HG03060 (cell line): ENCODE results near the gene TXN2.
"Not testable (repeated sequence)": the region's sequence is repeated elsewhere in the genome, so short reads cannot be mapped to it uniquely, and the experiment has no call there.

Source experiments
- ATAC-seq: cut with Tn5 transposase; IDR thresholded peaks from one replicate; pipeline ENCODE4 v1.9.1; 2021; ENCODE audit warnings: low read depth, moderate number of reproducible peaks; ENCODE audit not compliant: unreplicated experiment

The TXN2 gene

DNA sequence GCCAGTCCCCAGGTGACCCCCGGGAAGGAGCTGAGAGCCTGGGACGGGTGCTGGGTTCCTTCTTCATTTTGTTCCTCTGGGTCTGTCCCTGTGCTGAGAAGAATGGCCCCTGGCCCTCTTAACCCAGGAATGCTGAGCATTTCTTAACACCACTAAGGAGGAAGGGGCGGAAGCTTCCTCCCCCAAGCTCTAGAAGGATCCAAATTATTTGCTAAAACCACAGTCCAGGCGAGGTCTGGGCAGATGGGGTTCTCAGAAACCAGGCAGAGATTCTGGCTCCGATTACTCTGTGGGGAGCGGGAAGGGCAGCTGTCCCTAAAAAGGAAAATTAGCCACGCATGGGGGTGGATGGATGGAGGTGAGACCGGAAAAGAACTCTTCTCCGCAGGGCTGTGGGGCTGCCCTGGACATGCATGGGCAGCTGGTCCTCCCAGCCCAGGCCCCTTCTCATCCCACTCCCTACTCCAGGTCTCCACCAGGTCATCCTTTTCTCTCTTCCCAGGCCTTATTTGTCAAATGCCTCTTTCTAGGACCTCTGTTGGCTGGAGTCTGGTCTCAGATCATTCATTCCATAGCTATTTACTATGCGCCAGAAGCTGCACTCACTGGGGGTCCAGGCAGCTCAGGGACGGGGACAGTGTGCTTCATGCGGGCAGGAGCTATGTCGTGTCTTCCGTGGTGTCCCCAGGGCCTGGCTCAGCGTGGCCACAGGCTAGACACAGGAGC is 48.7 kb downstream of the TXN2 start:
- ATAC-seq: no peak

DNA sequence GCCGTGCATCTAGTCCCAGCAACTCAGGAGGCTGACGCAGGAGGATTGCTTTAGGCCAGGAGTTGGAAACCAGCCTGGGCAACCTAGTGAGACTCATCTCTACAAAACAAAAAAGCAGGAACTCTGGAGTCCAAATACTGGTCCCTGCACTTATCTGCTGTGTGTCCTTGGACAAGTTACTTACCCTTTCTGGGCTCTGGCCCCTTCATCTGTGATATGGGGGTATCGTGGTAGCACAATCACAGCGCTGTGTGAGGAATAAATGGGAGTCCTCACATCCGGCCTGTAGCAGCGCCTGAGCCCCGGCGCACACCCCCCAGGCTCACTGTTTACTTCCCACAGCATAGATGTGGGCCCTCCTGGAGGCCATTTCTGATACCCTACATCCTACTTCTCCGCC is 49.5 kb downstream of the TXN2 start:
- ATAC-seq: no peak

DNA sequence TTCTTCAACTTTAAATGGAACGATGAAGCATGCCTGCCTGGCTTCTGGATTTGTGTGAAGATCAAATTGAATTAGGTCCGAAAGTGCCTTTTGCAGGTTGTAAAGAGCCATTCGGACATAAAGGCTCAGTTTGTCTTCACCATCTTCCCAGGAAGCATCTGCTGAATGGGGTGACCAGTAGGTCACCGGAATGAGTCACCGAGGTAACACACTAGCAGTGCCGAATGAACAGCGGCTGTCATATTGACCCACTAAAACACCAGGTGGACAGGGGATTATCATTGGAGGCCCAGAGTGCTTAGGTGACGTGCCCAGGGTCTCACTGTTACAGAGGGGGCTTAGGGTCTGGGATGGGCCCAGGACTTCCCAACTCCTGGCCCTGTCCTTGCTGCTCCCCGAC is 50.6 kb downstream of the TXN2 start:
- ATAC-seq: no peak

DNA sequence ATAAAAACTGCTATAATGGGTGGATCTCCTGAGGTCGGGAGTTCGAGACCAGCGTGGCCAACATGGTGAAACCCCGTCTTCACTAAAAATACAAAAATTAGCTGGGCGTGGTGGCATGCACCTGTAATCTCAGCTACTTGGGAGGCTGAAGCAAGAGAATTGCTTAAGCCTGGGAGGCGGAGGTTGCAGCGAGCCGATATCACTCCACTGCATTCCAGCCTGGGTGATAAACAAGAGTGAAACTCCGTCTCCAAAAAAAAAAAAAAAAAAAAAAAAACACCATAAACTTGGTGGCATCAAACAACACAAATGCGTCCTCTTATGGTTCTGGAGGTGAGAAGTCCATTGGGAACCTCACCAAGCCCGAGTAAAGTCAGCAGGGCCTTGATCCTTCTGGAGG is 53.5 kb downstream of the TXN2 start:
- not testable (repeated sequence) for ATAC-seq

- ATAC-seq: no peak
Observed at GRCh38 chr22:36425977-36426523, 55.4 kb downstream of the TXN2 start.

DNA sequence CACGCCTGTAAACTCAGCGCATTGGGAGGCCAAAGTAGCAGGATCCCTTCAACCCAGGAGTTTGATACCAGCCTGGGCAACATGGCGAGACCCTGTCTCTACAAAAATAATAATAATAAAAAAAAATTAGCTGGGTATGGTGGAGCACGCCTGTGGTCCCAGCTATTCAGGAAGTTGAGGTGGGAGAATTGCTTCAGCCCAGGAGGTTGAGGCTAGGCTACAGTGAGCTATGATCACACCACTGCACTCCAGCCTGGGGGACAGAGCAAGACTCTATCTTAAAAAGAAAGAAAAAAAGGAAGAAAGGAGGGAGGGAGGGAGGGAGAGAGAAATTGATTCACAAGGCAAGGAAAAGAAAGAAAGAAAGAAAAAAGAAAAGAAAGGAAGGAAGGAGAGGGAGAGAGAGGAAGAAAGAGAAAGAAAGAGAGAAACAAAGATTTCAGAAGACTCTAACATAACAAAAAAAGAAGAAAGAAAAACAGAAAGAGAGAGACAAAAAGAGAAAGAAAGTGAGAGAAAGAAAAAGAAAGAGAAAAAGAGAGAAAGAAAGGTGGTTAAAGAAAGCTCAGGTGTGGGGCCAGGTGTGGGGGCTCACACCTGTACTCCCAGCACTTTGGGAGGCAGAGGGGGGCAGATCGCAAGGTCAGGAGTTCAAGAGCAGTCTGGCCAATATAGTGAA is 56.4 kb downstream of the TXN2 start:
- no peak for ATAC-seq

GRCh38 chr22:36424466-36424865 is 57.0 kb downstream of the TXN2 start:
- not testable (repeated sequence) for ATAC-seq

GRCh38 chr22:36423461-36424404 is 57.7 kb downstream of the TXN2 start:
- ATAC-seq: no peak

- ATAC-seq: no peak
Observed at GRCh38 chr22:36422287-36423014, 59.0 kb downstream of the TXN2 start.

GRCh38 chr22:36419912-36420882 is 61.2 kb downstream of the TXN2 start:
- ATAC-seq: no peak

GRCh38 chr22:36419177-36419911 is 62.1 kb downstream of the TXN2 start:
- no peak for ATAC-seq

DNA sequence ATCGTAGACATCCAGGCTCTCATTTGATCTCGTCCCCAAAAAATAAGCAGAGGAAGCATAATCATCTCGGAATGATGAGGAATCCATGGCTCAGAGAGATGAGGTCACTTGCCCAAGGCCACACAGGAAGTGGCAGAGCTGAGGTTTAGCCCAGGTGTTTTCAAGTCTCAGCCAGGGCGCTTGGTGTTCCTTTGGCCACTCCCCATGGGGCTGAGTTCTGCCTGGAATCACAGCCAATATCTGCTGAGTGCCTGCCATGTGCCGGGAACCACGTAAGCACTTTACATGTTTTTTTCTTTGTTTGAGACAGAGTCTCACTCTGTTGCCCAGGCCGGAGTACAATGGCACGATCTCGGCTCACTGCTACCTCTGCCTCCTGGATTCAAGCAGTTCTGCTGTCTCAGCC is 64.2 kb downstream of the TXN2 start:
- ATAC-seq: no peak
